Measurements from ENCODE around the gene SLC7A7.

Gene SLC7A7

DNA sequence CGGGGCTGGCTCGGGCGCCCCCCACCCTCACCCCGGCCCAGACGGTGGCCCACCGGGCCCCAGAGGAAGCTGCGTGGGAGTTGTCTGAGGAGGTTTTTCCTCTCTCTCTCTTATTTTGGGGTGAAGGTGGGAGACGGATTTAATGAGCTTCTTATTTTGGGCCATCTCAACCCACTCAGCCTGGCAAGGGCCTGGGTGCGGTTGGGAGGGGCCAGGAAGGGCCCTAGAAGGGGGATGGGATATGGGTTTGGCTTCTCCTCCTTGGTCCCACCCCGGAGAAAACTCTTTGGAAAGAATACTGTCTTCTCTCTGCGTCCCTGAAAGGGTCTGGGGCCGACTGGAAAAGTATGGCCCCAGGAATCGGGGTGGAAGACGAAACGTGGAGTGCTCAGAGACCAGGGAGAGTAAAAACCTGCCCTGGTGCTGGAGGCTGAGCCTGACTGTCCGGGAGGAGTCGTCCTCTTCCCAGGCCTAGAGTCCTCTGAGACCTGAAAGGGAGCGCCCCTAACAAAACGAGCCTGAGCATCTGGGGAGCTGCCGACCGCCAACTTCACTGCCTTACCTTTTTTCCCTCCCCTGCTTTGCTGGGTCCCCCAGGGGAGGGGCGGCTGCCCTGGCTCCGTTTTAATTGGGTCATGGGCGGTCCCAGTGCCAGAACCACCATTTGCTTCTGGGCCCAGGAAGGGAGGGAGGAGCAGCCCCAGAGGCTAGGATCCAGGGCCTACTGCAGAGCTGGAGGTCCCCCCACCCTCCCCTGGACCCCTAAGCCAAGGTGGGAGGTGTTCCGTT lies 22.7 kb upstream of the SLC7A7 start:
- TF ChIP-seq, protein P1, sequence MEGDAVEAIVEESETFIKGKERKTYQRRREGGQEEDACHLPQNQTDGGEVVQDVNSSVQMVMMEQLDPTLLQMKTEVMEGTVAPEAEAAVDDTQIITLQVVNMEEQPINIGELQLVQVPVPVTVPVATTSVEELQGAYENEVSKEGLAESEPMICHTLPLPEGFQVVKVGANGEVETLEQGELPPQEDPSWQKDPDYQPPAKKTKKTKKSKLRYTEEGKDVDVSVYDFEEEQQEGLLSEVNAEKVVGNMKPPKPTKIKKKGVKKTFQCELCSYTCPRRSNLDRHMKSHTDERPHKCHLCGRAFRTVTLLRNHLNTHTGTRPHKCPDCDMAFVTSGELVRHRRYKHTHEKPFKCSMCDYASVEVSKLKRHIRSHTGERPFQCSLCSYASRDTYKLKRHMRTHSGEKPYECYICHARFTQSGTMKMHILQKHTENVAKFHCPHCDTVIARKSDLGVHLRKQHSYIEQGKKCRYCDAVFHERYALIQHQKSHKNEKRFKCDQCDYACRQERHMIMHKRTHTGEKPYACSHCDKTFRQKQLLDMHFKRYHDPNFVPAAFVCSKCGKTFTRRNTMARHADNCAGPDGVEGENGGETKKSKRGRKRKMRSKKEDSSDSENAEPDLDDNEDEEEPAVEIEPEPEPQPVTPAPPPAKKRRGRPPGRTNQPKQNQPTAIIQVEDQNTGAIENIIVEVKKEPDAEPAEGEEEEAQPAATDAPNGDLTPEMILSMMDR (IDR thresholded peaks at IDR 0.05; ENCODE audit: low read depth, low read length): no peak
- peak; percentile 57 to 80 for DNase-seq (ENCODE audit: low read depth in 2 of 2)
- H3K4me3 ChIP-seq (replicated peaks in 1 of 2; ENCODE audit: low read depth in 2 of 2, low read length in 2 of 2): peak overlapping the region; percentile 91 to 94

DNA sequence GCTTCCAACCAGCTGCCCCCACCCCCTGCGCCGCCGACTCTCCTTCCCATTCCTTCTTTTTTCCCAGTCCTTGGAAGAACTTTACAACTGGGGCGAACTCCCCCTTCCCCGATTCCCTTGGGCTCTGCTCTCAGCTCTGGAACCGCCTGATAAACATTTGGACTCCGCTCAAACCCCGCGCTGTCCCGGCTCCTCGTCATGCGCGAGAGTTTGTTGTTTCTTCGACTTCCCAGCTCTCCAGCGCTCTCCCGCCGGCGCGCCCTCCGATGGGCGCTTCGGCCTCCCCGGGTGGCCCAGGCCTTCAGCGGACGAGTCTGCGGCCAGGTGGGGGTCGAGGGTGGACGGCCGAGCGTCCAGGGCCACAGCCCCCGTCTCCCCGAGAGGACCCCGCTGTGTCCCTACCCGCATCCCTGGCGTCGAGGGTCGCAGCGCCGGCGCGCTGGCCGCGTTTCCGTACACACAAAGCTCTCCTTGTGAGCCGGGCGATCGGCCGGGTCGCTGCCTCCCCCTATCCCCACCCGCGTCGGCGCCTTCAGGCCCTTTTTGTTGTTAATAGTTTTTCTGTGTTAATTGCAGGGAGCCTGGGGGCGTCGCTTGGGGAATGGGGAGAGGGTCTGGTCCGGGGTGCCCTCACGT lies 22.0 kb upstream of the SLC7A7 start:
- peak; percentile 61 to 64 for DNase-seq (ENCODE audit: low read depth in 2 of 2)
- H3K4me3 ChIP-seq (replicated peaks in 1 of 2; ENCODE audit: low read depth in 2 of 2, low read length in 2 of 2): peak overlapping the region; percentile 91 to 94
- TF ChIP-seq, protein P1 (IDR thresholded peaks at IDR 0.05; ENCODE audit: low read depth, low read length): no peak

- peak; percentile 92 to 95 for DNase-seq (ENCODE audit: low read depth in 2 of 2)
- H3K4me3 ChIP-seq (replicated peaks in 1 of 2; ENCODE audit: low read depth in 2 of 2, low read length in 2 of 2): peak within 1 kb of the TSS; percentile 91 to 94
- TF ChIP-seq, protein P1 (IDR thresholded peaks at IDR 0.05; ENCODE audit: low read depth, low read length): peak; percentile 48
These were observed 21.3 kb upstream of the SLC7A7 start, which contains the start of gene MMP14 for GRCh38 chr14:22836301-22837113. MMP14 (plus strand) TSS chr14:22836585; CDS start chr14:22836818, 233 bp downstream.

- no peak overlapping the region for H3K4me3 ChIP-seq (replicated peaks in 1 of 2; ENCODE audit: low read depth in 2 of 2, low read length in 2 of 2)
- TF ChIP-seq, protein P1 (IDR thresholded peaks at IDR 0.05; ENCODE audit: low read depth, low read length): no peak
- DNase-seq (ENCODE audit: low read depth in 2 of 2): no peak
These were observed 20.3 kb upstream of the SLC7A7 start for GRCh38 chr14:22835505-22835904.

DNA sequence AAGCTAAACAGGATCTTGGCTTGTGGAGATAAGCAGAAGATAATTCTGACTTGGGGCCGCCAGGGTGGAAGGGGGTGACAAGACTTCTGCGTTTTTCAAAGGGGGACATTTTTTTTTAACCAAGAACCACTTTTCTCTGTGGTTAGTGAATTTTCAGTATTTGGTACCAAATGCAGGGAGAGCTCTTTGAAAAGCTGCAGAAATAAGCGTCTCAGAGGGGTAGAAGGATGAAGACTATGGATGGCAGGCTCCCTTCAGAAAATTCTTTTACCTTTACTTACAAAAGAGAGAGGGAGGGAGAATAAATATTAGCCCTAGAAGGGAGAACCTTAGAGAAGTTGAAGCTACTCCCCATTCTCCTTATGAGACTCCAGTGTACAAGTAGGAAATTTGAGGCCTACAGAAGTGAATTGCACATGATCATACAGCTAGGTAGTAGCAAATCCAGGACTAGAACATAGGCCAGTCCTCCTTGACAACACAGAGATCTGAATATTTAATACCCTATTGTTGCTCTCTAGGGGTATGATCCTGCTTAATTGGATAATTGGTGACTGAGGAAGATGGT lies 15.3 kb upstream of the SLC7A7 start:
- TF ChIP-seq, protein P1 (IDR thresholded peaks at IDR 0.05; ENCODE audit: low read depth, low read length): no peak
- no peak for DNase-seq (ENCODE audit: low read depth in 2 of 2)
- peak overlapping the region; percentile 83 to 91 for H3K4me3 ChIP-seq (replicated peaks in 1 of 2; ENCODE audit: low read depth in 2 of 2, low read length in 2 of 2)
